Activated CD8-positive, alpha-beta memory T cell treated with anti-CD3 and anti-CD28 coated beads for 24 hours (primary cell): ENCODE data around the gene MRPS18A.
"Not testable (repeated sequence)": the region's sequence is repeated elsewhere in the genome, so short reads cannot be mapped to it uniquely, and the experiment has no call there.

Source experiments
- DNase-seq: peaks from one replicate; pipeline ENCODE4 v3.0.0-alpha.2; 2020

Gene MRPS18A

DNA sequence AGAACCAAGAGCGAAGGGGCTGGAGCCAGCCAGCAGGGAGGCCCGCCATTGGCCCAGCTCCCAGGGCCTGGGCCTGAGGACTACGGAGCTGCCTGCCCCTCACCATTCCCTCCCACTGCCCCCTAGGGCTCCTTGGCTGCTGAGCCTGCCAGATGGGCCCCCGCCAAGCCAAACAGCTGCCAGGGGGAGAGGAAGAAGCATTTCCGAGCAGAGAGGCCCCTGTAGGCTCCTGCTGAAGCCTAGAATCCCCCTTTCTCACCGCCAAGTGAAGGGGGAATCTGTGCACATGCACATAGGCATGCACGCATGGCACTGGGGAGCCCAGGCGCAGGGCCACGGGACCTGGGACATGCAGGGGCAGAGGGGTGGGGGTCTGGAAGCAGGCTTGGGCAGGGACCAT, 28.5 kb upstream of the MRPS18A start:
- no peak for DNase-seq

DNA sequence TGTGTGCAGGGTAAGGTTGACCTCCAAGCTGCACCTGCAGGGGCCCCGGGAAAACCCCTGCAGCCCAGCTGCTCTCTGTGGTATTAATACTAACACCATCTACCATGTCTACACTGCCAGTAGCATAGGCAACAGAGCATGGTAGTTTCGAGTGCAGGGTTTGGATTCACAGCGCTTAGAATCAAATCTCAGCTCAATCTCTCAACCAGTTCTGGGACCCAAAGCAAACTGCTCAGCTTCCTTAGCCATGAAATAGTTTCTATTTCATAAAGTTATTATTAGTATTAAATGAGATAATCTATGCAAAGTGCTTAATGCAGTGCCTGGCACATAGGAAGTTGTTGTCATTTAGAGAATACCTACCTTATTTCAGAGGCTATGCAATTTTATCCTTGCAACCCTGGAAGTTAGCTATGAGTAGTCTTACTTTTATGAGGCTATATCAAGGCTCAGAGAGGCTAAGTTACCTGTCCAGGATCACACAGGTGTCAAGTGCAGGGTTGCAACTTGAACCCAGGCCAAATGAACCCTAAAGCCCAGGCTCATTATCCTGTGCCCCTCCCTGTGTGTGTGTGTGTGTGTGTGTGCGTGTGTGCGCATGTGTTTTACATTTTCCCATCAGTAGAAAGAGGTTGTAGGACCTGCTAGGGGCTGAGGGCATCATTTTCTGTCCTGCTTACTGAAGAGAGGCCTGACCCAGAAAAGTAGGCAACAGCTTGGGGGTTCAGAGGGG, 27.6 kb upstream of the MRPS18A start:
- no peak for DNase-seq

DNA sequence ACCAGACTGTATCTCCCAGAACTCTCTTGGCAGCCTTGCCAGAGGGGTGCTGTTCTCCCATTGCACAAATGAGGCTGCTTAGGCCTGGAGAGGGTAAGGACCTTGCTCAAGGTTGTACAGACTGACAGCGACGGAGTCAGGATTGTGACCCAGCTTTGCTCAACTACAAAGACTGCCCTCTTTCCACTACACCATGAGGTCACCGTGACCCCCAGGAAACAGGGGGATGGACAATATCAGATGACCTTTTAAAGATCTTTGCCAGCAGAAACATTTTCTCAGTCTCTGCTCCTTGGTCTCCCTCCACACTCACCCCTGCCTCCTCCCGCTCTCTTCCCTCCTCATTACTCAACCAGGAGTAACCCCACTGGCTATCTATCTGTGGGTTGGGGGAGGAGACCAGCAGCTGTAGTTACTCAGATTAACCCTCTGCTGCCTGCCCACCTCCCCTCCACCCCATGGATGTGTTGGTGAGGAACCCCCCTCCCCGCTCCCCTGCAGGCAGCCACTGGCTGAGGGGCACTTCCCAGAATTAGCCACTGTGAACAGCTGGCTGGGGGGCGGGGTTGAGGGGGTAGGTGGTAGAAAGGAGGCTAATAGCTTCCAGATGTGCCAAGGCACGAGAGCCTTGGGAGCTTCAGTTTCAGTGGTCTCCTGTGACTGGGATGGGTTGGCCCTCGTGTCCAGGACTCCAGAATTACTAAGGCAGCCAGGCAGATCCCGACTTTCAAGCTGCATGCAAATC, 26.9 kb upstream of the MRPS18A start:
- no peak for DNase-seq

DNA sequence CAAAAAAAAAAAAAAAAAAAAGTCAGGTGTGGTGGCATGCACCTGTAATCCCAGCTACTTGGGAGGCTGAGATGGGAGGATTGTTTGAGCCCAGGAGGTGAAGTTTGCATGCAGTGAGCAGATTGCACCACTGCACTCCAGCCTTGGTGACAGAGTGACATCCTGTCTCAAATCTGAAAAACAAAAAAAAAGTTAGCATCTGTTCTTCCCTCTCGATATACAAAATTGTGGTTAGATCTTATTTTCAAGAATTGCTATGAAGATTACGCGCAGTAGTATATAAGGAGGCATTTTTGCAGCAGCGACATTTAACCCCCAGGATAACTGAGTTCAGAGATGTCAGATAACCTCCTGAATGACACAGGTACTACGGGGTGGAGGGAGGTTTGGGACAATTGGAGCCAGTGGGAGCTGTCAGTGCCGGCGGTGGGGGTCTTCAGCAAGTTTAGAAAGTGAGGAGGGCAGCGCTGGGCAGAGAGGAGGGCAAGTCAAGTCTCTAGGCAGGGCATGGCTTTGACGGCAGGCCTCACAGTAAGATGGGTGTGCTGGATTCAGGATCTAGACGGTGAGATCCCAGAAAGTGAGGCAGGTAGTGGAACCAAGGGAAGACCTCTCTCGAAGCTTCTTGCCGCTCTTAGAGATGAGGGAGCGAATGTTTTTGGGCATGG, 26.2 kb upstream of the MRPS18A start:
- no peak for DNase-seq

DNA sequence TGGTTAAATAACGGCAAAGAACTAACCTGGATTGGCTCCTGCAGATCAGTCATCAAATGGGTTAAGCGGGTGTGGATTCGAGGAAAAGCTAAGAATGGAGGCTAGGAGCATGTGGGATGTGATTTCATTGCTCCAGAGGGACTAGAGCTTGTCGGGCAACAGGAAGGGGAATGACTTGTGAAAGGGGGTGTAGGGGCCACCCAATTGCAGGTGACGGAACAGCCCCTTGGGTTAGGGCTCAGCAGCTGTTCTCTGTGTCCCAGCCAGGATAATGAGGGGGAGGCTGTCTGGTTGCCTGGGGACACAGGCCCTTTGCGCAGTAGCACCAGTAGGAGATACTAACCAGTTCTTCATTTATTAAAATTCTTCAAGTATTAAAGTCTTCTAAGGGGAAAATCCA, 25.0 kb upstream of the MRPS18A start:
- no peak for DNase-seq

DNA sequence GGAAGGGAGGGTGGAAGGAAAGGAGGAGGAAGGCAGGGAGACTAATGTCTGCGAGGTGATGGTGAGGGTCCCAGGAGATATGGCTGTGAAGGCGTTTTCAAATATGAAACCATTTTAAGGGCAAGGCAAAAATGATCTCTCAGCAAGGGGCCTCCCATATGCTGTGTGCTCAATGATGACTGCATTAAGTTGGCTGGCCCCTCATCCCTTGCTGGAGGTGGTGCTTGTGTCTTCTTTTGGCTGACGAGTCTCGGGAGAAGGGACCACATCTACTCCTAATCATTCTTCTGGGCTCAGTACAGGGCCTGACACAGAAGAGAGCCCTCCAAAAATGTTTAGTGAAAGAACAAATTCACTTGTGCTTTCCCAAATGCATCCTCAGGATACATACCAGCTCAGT, 23.0 kb upstream of the MRPS18A start:
- no peak for DNase-seq

DNA sequence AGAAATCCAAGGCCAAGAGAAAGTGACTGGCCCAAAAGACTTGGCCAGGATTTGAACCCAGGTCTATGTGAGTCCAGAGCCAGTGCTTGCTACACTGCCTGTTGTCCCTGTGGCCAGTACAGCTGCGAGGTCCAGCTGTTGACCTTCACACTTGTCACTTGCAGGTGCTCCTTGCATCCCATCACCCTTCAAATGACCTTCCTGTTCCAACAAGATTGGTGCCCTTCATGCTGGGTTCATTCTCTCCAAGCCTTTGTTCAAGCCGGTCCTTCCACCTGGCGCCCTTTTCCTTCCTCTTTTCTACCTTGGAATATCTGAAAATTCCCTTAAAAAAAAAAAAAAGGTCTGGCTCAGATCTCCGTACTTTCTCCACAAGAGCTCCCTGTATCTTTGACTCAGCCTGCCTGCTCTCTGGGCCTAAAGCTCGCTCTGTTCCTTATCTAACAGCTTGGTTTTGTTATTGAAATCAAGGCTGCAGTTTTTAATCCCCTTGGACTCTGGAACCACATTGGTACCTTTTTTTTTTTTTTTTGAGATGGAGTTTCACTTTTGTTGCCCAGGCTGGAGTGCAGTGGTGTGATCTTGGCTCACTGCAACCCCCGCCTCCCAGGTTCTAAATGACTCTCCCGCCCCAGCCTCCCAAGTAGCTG, 22.2 kb upstream of the MRPS18A start:
- DNase-seq, result no peak

DNA sequence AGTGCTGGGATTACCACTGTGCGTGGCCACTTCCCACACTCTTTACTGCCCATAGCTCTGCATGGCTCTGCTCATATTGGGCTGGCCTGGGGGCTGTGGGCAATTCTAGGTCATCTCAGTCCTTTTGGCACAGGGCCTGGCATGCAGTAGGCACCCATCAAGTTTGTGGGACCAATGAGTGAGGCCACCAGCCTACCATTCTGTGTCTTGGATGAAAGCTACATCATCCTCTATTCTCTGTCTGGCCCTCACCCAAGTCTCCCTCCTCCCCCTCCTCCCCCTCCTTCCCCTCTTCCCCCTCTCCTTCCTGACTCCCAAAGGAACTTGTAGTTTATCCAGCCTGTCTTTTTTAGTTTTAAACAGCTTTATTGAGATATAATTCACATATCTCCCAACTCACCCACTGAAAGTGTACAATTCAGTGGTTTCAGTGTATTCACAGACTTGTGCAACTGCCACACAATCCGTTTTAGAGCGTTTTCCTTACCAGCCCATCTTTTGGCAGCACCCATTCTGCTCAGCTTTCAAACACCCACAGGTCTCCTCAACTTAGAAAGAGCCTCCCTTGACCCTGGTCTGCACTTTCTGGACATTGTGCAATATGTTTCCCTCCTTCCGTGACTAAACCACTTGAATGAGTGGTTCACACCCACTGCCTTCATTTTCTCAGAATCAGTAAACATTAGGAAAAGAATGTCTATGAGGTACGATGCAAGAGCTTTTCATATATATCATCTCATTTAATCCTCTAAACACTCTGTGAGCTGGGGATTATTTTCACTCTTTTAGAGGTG, 21.5 kb upstream of the MRPS18A start:
- DNase-seq, result no peak

DNA sequence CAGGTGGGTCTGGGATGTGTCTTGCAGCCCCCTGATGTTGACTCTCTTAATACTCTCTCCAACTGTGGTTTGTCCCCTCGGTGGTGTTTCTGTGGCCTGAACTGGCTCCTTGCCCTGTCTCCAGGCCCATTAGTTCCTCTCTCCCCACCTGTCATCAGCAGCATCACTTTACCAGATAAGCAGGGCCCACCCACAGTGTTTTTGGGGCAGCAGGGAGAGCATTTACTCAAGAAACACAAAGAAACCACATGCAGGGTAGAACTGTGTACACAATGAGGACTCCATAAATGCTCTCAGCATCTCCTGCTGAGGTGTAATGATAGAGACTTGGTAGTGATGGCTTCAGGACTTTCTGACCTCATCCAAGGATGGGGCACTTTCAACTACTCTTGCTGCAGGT, 20.2 kb upstream of the MRPS18A start:
- no peak for DNase-seq

DNA sequence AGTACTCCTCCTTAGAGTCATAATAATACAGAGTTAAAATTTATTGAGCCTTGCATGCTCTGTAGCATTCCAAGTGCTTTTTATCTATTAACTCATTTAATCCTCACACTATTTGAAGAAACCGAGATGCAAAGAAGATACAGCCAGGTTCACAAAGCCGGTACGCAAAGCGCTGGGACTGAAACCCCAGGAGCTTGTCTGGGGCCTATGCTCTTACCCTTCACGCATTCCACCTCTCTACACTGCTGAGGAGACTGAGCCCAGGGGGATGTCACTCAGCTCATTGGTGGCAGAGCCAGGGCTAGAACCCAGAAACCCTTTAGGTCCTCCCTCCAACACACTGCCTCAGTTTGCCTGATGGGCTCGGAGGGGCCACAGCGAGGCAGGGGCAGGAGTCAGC, 19.7 kb upstream of the MRPS18A start:
- DNase-seq, result no peak

DNA sequence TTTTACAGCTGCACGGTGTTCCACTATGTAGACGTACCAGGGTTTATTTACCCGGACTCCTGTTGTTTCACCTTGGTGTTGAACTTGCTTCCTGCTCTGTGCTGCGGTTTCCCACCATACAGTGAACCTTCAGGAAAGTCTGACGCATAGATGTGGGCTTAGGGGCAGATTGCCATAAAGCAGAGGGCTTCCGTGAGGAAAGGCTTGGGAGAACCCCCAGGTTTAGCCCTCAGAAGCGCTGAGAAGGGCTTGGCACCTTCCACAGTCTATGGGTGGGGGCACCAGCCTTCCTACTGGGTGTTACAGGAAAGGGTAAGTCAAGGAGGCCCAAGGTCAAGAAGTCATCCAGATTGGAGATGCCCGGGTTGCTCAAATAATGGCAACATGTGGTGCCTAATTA, 19.2 kb upstream of the MRPS18A start:
- DNase-seq, result no peak

DNA sequence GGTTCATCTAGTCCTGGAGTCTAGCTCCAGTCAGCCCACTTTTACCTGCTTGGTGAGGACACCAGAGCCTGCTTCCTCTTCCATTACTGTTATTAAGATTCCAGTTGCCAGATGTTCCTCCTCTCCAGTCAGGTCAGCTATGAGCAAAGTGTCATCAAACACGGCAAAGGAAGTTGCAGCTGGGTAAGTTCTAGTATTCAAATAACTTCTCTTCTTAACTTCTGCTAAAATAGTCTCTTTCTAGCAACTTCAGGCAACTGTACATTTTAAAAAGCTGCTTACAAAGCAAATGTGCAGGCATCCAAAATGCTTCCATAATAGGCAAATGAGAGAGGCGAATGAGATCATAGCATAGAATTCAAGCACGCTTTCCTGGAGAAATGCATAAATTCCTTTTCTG, 18.4 kb upstream of the MRPS18A start:
- no peak for DNase-seq

DNA sequence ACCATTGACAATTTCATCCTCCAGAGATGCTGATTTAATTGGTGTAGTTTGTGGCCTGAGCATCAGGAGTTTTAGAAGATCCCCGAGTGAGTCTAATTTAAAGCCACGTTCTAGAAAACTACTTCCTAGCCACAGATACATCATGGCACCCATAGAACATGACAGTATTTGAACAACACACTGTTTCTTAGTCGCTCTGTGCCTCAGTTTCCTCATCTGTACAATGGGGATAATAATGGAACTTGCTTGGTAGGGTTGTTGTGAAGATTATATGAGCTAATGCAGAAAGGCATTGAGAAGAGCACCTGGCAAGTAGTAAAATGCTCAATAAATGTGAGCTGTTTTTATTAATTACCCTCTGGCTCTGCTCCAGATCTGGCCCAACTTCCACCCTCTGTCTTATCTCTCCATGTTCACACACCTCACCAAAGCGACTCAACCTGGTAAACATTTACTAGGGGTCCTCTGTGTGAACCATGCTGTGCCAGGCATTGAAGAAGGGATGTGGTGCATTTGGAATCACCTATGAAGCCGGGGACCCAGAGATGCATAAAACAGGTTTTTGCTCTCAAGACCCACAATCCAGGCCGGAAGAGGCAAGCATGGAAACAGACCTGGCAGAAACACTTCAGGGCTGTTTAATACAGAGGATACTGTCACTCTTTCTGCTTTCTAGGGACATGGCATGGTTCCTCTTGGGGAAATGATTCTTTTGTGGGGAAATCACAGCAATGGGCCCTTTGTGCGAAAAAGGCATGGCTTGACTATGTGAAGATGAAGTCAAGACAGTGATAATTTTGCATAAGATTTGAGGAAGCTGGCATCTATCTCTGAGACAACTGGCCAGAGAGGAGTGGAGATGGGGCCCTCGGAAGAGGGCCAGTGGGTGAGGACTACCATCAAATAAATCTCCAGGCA, 16.2 kb upstream of the MRPS18A start:
- no peak for DNase-seq

DNA sequence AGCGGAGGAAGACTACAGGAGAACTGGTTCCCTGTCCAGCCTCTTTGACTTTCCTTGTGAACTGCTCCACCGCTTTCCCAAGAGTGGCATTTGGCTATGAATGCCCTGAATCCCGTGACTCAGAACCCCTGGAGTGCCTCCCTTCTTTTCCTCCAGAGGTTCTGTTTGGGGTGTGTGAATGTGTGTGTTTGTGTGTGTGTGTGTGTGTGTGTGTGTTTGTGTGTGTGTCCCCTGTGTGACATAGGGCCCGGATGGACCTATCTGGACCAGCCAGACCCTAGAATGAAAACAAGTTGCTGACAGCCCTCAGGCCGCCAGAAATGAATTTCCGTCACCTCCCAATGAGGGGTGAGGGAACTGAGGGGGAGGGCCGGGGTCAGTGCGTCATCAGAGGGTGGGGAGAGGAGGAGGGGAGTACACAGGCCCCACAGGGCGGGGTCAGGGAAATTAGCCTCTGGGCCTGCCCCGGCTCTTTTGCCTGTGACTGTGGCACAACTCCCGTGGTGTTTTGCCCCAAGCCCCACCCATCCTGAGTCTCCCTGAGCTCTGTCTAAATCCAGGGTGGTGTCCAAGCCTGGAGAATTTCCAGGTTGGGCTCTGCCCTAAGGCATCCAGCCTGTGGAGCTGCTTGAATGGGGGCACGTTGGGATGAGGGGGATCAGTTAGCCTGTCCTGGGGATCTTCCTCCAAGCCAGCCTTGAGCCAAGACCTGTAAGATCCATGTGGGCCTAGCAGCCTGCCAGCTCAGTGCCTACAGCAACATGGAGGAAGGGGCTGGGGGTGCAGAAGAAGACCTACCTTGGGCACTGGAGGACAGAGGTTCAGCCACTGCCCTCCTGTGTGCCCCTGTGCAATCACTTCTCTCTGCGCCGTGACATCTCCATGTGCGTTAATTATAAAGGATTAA, 15.2 kb upstream of the MRPS18A start:
- no peak for DNase-seq

DNA sequence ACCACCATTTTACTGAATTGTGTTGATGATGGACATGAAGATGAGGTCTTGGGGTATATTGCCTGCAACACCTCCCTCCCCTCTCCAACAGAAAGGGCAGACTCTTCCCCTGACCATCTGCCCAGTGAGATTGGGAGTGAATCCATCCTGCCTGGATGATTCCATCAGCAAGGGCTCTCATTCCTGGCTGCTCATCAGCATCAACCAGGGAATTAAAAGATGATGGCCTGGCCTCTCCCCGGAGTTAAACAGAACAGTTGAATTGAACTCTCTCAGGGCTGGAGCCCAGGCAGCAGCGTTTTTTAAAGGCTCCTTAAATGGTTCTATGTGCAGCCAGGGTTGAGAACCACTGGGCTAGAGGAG, 14.6 kb upstream of the MRPS18A start:
- DNase-seq, result no peak

DNA sequence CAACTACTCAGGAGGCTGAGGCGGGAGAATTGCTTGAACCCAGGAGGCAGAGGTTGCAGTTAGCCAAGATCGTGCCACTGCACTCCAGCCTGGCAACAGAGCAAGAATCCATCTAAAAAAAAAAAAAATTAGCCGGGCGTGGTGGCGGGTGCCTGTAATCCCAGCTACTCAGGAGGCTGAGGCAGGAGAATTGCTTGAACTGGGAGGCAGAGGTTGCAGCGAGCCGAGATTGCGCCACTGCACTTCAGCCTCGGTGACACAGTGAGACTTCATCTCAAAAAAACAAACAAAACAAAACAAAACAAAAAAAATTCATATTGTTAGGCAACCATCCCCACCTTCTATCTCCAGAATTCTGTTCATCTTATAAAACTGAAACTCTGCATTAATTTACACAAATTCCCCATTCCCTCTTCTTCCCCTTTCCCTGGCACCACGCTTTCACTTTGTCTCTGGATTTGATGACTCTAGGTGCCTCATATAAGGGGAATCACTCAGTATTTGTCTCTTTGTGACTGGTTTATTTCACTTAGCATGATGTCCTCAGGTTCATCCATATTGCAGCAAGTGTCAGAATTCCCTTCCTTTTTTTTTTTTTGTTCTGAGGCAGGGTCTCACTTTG, 13.5 kb upstream of the MRPS18A start:
- not testable (repeated sequence) for DNase-seq

DNA sequence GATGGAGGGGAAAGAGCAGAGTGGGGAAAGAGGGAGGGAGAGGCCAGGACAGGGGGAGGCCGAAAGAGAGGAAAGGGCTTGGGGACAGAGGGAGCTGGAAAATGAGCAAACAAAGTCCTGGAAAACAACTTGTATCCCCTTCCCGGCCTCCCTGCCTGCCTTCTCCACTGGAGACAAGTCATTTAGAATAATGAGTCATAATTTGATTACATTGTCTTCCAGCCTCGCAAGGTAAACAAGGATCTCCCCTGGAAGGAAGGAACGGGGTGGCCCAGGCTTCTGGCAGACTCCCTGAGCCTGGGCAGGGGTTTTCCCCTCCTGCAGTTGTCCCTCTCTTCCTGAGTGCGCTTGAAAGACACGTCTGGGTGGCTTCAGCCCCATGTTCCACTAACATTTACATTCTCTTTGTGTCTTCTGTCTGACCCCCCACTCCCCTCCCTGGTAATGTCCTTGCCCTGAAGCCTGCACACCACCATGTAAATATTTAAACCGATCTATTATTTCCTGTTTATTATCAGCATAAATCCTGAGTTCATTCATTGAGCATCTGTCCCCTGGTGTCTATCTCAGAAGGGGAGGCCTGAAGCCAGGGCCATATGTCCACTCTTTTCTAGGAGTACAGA, 12.1 kb upstream of the MRPS18A start:
- no peak for DNase-seq

DNA sequence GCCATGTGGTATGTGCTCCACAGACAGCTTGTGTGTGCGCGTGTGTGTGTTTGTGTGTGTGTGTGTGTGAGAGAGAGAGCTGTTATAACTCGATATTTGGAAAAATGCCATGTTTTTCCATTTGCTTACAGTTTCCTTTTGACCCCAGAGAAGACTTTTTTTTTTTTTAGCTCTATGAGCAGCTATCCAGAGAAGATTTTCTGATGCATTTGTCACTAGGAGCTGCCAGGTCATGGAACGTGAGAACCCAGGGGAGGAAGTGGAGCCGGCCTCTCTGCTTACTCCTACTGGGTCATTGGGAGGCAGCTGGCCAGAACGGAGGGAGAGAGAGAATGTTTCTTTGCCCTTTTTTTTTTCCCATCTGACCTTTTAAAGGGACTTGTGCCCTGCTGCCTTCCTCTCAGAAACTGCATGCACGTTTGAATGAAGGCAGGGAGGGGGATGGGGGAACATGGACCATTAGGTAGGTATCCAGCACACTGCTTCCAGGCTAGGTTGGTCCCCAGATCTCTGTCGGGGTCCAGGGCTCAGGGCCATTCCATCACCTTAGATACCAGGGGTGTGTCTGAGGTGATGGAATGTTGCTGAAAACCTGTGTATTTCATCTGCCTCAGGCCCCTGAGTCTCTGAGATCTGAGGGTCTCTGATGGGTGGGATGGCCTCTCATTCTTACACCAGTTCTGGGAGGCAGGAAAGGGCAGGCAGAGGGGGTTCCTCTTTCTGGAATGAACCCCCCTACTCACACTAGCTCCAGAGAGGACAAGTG, 11.2 kb upstream of the MRPS18A start:
- DNase-seq, result no peak

DNA sequence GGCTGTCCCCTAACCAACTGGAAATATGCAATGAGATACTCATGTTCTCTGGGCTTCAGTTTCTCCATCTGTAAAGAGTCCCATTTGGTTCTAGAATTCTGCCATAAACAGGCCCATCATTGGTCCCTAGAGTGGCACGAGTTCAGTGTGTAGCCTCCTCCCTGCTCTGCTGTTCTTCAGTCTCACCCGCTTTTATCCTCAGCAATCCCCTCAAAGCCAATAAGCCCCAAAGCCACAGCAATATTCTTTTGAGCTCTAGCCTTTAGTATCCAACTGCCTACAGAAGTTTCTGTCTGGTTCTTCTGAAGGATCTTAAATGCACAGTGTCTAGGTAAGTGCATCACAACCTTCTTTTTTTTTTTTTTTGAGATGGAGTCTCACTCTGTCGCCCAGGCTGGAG, 9.8 kb upstream of the MRPS18A start:
- DNase-seq, result no peak
